OCI-LY3 (cell line): ENCODE data around the gene CLPSL2.

Experiments used
- H2AFZ ChIP-seq: fragments of 200-600, 300-600 bp; shearing (Covaris generic); 2 replicates; pipeline ENCODE4 v1.6.0; 2014; ENCODE audit warnings: antibody characterized with exemption, low read depth, low read length
- H3K27ac ChIP-seq: fragments of 200-600, 300-600 bp; sonication (generic); 2 replicates; pipeline ENCODE4 v1.5.1; 2014; ENCODE audit warnings: mild to moderate bottlenecking, low read length, moderate library complexity, mixed read lengths
- H3K27me3 ChIP-seq: fragments of 200-600, 300-600 bp; sonication (generic); 2 replicates; pipeline ENCODE4 v1.6.1; 2014; ENCODE audit warnings: low read depth, low read length, mixed read lengths
- H3K36me3 ChIP-seq: fragments of 200-600, 300-600 bp; sonication (generic); replicated peaks from 2 replicates; pipeline ENCODE3; 2014; ENCODE audit warnings: low read depth, low read length, mixed read lengths
- H3K4me1 ChIP-seq: fragments of 300-600, 200-600 bp; sonication (generic); 2 replicates; pipeline ENCODE4 v1.6.1; 2014; ENCODE audit warnings: low read length, mixed read lengths
- H3K4me2 ChIP-seq: fragments of 200-600, 300-600 bp; sonication (generic); 2 replicates; pipeline ENCODE4 v1.6.1; 2014; ENCODE audit warnings: low read length, mixed read lengths
- H3K4me3 ChIP-seq: fragments of 300-600, 200-600 bp; sonication (generic); 2 replicates; pipeline ENCODE4 v1.5.1; 2014; ENCODE audit warnings: antibody characterized with exemption, mild to moderate bottlenecking, low read length, moderate library complexity
- H3K79me2 ChIP-seq: fragments of 300-600, 200-600 bp; shearing (Covaris generic); 2 replicates; pipeline ENCODE4 v1.6.1; 2014; ENCODE audit warnings: mild to moderate bottlenecking, low read length, mixed read lengths
- H3K9ac ChIP-seq: fragments of 300-600, 200-600 bp; shearing (Covaris generic); 2 replicates; pipeline ENCODE4 v1.6.0; 2014; ENCODE audit warnings: mild to moderate bottlenecking, low read length, moderate library complexity
- H3K9me3 ChIP-seq: fragments of 200-600, 300-600 bp; shearing (Covaris generic); 2 replicates; pipeline ENCODE4 v1.6.1; 2014; ENCODE audit warnings: low read length, mixed read lengths; ENCODE audit not compliant: insufficient read depth
- H4K20me1 ChIP-seq: fragments of 200-600, 300-600 bp; sonication (generic); 2 replicates; pipeline ENCODE4 v1.6.1; 2016; ENCODE audit warnings: low read length, mixed read lengths; ENCODE audit not compliant: insufficient read depth
- EZH2phosphoT487 ChIP-seq: fragments of 200-600 bp; shearing (Covaris generic); IDR thresholded peaks from 2 replicates; pipeline ENCODE4 v1.6.1; 2018; ENCODE audit warnings: antibody characterized with exemption, mixed run types, low read depth
- TF ChIP-seq, protein P1 (sequence below): fragments of 200-600, 300-600 bp; sonication (generic); IDR thresholded peaks from 2 replicates; pipeline ENCODE4 v1.5.1; 2014; ENCODE audit warnings: antibody characterized with exemption, low read length, low read depth

Gene CLPSL2

DNA sequence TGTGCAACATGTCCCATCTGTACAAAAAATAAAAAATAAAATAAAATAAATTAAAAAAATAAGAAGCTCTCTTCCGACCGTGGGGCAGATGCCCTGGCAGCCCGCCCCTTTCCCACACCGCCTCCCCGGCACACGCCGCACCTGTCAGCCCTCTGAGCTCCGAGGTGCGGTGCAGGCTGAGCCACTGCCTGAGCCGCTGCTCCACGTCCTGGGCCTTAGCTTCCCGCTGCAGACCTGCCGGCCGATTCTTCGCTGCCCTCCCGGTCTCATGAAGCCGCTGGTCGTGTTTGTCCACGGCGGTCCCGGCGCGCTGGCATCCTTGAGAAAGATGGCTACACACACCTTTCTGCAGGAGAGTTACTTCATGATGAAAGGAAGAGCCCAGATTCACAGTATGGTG, 10.7 kb upstream of the CLPSL2 start:
- no peaks in the 10 kb centered on the region for H4K20me1 ChIP-seq
- no peak overlapping the region for H3K4me2 ChIP-seq
- no peak for TF ChIP-seq EZH2phosphoT487
- TF ChIP-seq, protein P1, sequence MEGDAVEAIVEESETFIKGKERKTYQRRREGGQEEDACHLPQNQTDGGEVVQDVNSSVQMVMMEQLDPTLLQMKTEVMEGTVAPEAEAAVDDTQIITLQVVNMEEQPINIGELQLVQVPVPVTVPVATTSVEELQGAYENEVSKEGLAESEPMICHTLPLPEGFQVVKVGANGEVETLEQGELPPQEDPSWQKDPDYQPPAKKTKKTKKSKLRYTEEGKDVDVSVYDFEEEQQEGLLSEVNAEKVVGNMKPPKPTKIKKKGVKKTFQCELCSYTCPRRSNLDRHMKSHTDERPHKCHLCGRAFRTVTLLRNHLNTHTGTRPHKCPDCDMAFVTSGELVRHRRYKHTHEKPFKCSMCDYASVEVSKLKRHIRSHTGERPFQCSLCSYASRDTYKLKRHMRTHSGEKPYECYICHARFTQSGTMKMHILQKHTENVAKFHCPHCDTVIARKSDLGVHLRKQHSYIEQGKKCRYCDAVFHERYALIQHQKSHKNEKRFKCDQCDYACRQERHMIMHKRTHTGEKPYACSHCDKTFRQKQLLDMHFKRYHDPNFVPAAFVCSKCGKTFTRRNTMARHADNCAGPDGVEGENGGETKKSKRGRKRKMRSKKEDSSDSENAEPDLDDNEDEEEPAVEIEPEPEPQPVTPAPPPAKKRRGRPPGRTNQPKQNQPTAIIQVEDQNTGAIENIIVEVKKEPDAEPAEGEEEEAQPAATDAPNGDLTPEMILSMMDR: no peak
- no peak overlapping the region for H3K4me3 ChIP-seq
- H3K27ac ChIP-seq: no peak overlapping the region
- no peaks in the 10 kb centered on the region for H3K79me2 ChIP-seq
- peaks cover 19% of the 10 kb centered on the region for H3K27me3 ChIP-seq
- H3K9me3 ChIP-seq: 0 out of 2 replicates have a peak, but pooled peaks cover under 1% of the 10 kb centered on the region
- H3K36me3 ChIP-seq: no peaks in the 10 kb centered on the region
- no peak overlapping the region for H2AFZ ChIP-seq
- H3K9ac ChIP-seq: no peak overlapping the region
- H3K4me1 ChIP-seq: peaks cover 10% of the 10 kb centered on the region

DNA sequence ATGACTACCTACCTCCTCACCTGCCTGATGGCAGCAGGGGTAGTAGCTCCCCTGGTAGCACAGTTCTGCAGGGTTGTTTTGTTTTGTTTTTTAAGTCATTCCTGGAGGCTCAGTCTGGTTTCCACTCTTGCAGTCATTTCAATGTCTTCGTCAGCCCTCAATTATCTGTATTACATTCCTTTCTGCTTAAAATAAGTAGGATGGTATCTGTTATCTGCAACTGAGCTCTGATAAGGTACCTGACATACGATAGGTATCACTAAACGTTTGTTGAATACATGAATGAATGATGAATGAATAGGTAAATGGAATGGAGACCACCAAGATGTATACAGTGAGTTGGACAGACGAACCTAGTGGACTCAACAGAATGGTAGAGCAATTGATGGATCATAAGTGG, 7.2 kb upstream of the CLPSL2 start:
- peaks cover 22% of the 10 kb centered on the region for H3K4me1 ChIP-seq
- no peak overlapping the region for H3K9ac ChIP-seq
- no peaks in the 10 kb centered on the region for H3K9me3 ChIP-seq
- H3K27ac ChIP-seq: no peak overlapping the region
- H3K4me3 ChIP-seq: no peak overlapping the region
- H3K27me3 ChIP-seq: peaks cover 4% of the 10 kb centered on the region
- no peak for TF ChIP-seq EZH2phosphoT487
- H3K79me2 ChIP-seq: no peaks in the 10 kb centered on the region
- H3K36me3 ChIP-seq: no peaks in the 10 kb centered on the region
- no peak overlapping the region for H3K4me2 ChIP-seq
- no peaks in the 10 kb centered on the region for H4K20me1 ChIP-seq
- H2AFZ ChIP-seq: no peak overlapping the region

DNA sequence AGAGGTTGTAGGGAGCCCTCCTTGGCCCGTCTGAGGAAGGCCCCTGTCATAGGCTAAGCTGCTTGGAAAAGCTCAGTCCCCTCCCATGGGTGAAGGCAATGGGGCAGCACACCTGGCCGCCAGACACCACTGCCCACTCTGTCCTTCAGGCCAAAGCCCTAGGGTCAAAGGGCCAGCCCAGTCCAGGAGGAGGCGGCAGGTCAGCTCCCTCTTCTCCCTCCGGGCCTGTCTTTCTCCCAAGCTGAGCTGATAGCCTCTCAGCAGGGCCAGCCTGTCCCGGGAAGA, 5.1 kb upstream of the CLPSL2 start:
- Histone ChIP-seq H3K4me1 (peaks cover 32% of the 10 kb centered on the region), H3K9ac (peak overlapping the region; percentile 47; the same call in 1 of the 2 replicates), H3K4me3 (peak overlapping the region; percentile 64), H3K27ac (peak overlapping the region; percentile 74), H3K27me3 (no peaks in the 10 kb centered on the region), H4K20me1 (no peaks in the 10 kb centered on the region), H3K9me3 (no peaks in the 10 kb centered on the region), H2AFZ (peak overlapping the region; percentile 63; the same call in 1 of the 2 replicates), H3K36me3 (no peaks in the 10 kb centered on the region), H3K79me2 (no peaks in the 10 kb centered on the region), H3K4me2 (peak overlapping the region; percentile 74)
- no peak for TF ChIP-seq EZH2phosphoT487
- TF ChIP-seq, protein P1: no peak

DNA sequence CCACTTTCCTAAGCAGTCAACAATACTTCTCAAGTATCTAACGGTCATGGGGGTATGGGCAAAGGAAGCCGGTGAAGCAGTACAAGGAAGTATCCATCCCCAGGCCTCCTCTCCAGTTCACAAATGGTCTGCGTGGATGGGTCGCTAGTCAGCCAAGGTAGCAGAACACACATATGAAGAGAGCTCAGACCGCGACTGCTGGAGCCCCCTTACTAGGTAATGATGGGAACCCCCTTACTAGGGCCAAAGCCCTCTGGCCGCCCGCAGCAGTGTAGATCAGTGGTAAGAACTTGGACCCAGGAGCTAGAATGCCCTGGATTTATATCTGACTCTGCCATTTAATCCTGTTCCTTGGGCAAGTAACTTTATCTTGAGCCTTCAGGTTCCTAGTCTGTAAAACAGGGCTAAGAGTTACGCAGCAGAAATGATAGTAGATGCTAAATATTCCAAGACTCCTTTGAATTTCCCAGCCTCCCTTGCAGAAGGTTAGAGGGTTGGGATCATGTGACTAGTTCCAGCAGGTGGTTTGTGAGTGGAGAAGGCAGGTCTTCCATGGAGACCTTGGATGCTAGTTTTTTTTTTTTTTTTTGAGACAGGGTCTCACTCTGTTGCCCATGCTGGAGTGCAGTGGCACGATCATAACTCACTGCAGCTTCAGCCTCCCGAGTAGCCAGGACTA, 2.1 kb upstream of the CLPSL2 start:
- Histone ChIP-seq H3K4me1 (peaks cover 32% of the 10 kb centered on the region), H3K4me2 (no peak overlapping the region), H3K4me3 (no peak overlapping the region), H3K9ac (no peak overlapping the region), H3K9me3 (no peaks in the 10 kb centered on the region), H2AFZ (no peak overlapping the region), H3K36me3 (no peaks in the 10 kb centered on the region), H3K27ac (no peak overlapping the region), H3K27me3 (no peaks in the 10 kb centered on the region), H3K79me2 (no peaks in the 10 kb centered on the region), H4K20me1 (no peaks in the 10 kb centered on the region)
- no peak for TF ChIP-seq EZH2phosphoT487
- TF ChIP-seq, protein P1: no peak

DNA sequence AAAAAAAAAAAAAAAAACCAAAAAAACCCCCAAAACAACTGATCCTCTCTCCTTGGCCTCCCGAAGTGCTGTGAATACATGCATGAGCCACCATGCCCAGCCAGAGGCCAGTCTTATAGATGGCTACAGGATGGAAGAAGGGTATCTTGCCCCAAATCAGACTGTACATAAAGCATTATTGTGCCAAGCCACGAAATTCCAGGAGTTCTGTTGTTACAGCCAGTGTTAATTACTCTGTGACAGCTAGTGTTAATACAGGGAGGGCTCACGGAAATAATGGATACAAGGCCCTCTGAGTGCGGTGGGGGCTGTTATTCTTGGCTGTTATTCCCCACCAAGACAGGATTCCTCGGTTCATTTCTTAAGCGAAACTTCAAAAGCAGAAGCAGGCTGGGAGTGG, 1.4 kb upstream of the CLPSL2 start:
- H3K4me3 ChIP-seq: no peak overlapping the region
- H3K27ac ChIP-seq: no peak overlapping the region
- H3K27me3 ChIP-seq: no peaks in the 10 kb centered on the region
- H4K20me1 ChIP-seq: no peaks in the 10 kb centered on the region
- H3K4me1 ChIP-seq: peaks cover 28% of the 10 kb centered on the region
- H2AFZ ChIP-seq: no peak overlapping the region
- H3K9ac ChIP-seq: no peak overlapping the region
- TF ChIP-seq, protein P1: no peak
- no peak for TF ChIP-seq EZH2phosphoT487
- no peaks in the 10 kb centered on the region for H3K36me3 ChIP-seq
- no peaks in the 10 kb centered on the region for H3K9me3 ChIP-seq
- H3K79me2 ChIP-seq: no peaks in the 10 kb centered on the region
- H3K4me2 ChIP-seq: no peak overlapping the region
